Stimulated activated CD8-positive, alpha-beta memory T cell treated with anti-CD3 and anti-CD28 coated beads, Interleukin-15, amount 100 ng/mL, for 24 hours (primary cell): ENCODE data around the gene PATL2.
"Not testable (repeated sequence)": the region's sequence is repeated elsewhere in the genome, so short reads cannot be mapped to it uniquely, and the experiment has no call there.

Experiments used
- DNase-seq: peaks from one replicate; pipeline ENCODE4 v3.0.0-alpha.2; 2020; ENCODE audit warnings: low read depth

Gene PATL2

GRCh38 chr15:44711096-44711742, at the start of gene PATL2, which contains the start of gene B2M:
TSS of gene PATL2 (minus strand) at chr15:44711323. CDS start at chr15:44676490, 34,833 bp downstream.
TSS of gene B2M (plus strand) at chr15:44711517. CDS start at chr15:44711547, 30 bp downstream.
- peak; percentile 93 for DNase-seq

- DNase-seq = no peak
Observed at GRCh38 chr15:44753345-44753744, 42.2 kb upstream of the PATL2 start.

- not testable (repeated sequence) for DNase-seq
Observed at GRCh38 chr15:44743454-44743853, 32.3 kb upstream of the PATL2 start.

GRCh38 chr15:44739222-44739847, 28.2 kb upstream of the PATL2 start:
- DNase-seq = not testable (repeated sequence)

- DNase-seq = no peak
Observed at GRCh38 chr15:44738340-44738984, 27.3 kb upstream of the PATL2 start.

GRCh38 chr15:44736181-44736765, 25.1 kb upstream of the PATL2 start, which contains the start of gene TRIM69:
TSS of gene TRIM69 (plus strand) at chr15:44736528. CDS start at chr15:44736705, 177 bp downstream.
- DNase-seq = no peak

- DNase-seq = no peak
Observed at GRCh38 chr15:44735482-44736180, 24.5 kb upstream of the PATL2 start.

- DNase-seq = no peak
Observed at GRCh38 chr15:44734839-44735481, 23.8 kb upstream of the PATL2 start.

- no peak for DNase-seq
Observed at GRCh38 chr15:44729408-44730127, 18.4 kb upstream of the PATL2 start.

GRCh38 chr15:44728576-44729407, 17.7 kb upstream of the PATL2 start:
- peak; percentile 70 for DNase-seq

GRCh38 chr15:44728232-44728575, 17.1 kb upstream of the PATL2 start:
- DNase-seq = not testable (repeated sequence)

GRCh38 chr15:44727485-44728231, 16.5 kb upstream of the PATL2 start:
- no peak for DNase-seq

- DNase-seq = no peak
Observed at GRCh38 chr15:44726568-44727484, 15.7 kb upstream of the PATL2 start.

GRCh38 chr15:44726136-44726535, 15.0 kb upstream of the PATL2 start:
- DNase-seq = no peak

GRCh38 chr15:44722011-44722410, 10.9 kb upstream of the PATL2 start:
- DNase-seq = no peak

- DNase-seq = no peak
Observed at GRCh38 chr15:44720460-44721176, 9.5 kb upstream of the PATL2 start.

- not testable (repeated sequence) for DNase-seq
Observed at GRCh38 chr15:44720000-44720435, 8.9 kb upstream of the PATL2 start.
